Medulla oblongata (tissue), 1 donor: ENCODE data around the gene ATP5MC2.
A peak's percentile ranks its signal among the peaks of the same experiment; 100 is the strongest.
"Not testable (repeated sequence)": the region's sequence is repeated elsewhere in the genome, so short reads cannot be mapped to it uniquely, and the experiment has no call there.

Experiments used
- DNase-seq: peaks from one replicate; pipeline ENCODE4 v3.0.0-alpha.2; 2015; ENCODE audit errors: extremely low spot score

The ATP5MC2 gene

GRCh38 chr12:53646300-53646699 is 29.6 kb downstream of the ATP5MC2 start:
- not testable (repeated sequence) for DNase-seq

- no peak for DNase-seq
Measured at GRCh38 chr12:53645165-53645564, 30.7 kb downstream of the ATP5MC2 start.

- DNase-seq: no peak
Measured at GRCh38 chr12:53644133-53644532, 31.8 kb downstream of the ATP5MC2 start.

GRCh38 chr12:53643232-53643979 is 32.5 kb downstream of the ATP5MC2 start:
- DNase-seq: no peak

GRCh38 chr12:53638057-53638456 is 37.8 kb downstream of the ATP5MC2 start:
- DNase-seq: no peak

- DNase-seq: no peak
Measured at GRCh38 chr12:53636641-53637040, 39.2 kb downstream of the ATP5MC2 start.

GRCh38 chr12:53635708-53636107 is 40.2 kb downstream of the ATP5MC2 start:
- not testable (repeated sequence) for DNase-seq

GRCh38 chr12:53631721-53632120 is 44.2 kb downstream of the ATP5MC2 start:
- no peak for DNase-seq

- DNase-seq: no peak
Measured at GRCh38 chr12:53627919-53628318, 48.0 kb downstream of the ATP5MC2 start.

GRCh38 chr12:53626702-53627169 is 49.1 kb downstream of the ATP5MC2 start:
- DNase-seq: no peak

- peak; percentile 99 for DNase-seq
Measured at GRCh38 chr12:53625946-53626701, 49.8 kb downstream of the ATP5MC2 start, which contains the start of gene ATF7. ATF7 (minus strand) TSS chr12:53626382; CDS start chr12:53601000, 25,382 bp downstream.

- no peak for DNase-seq
Measured at GRCh38 chr12:53625373-53625945, 50.4 kb downstream of the ATP5MC2 start.

GRCh38 chr12:53624956-53625355 is 50.9 kb downstream of the ATP5MC2 start:
- peak; percentile 34 for DNase-seq

- DNase-seq: peak; percentile 46
Measured at GRCh38 chr12:53624458-53624857, 51.4 kb downstream of the ATP5MC2 start.

GRCh38 chr12:53623548-53624385 is 52.1 kb downstream of the ATP5MC2 start:
- peak; percentile 73 for DNase-seq

GRCh38 chr12:53622724-53623123 is 53.2 kb downstream of the ATP5MC2 start:
- DNase-seq: no peak

- no peak for DNase-seq
Measured at GRCh38 chr12:53618275-53618674, 57.6 kb downstream of the ATP5MC2 start.

- DNase-seq: no peak
Measured at GRCh38 chr12:53617700-53618099, 58.2 kb downstream of the ATP5MC2 start.

GRCh38 chr12:53616950-53617349 is 58.9 kb downstream of the ATP5MC2 start:
- DNase-seq: no peak
